K562 (cell line): Measurements from ENCODE around the gene NDUFA5. TPM values are rescaled to one million over a fixed set of nuclear protein-coding genes. Genes with fewer than 3 reads are reported as not detected.
A peak's percentile ranks its signal among the peaks of the same experiment; 100 is the strongest.

Experiments
- DACH1 ChIP-seq: fragments of 450-650 bp; IDR thresholded peaks from 2 replicates; pipeline ENCODE4 v1.6.1; 2018; ENCODE audit not compliant: partially characterized antibody
- ETV5 ChIP-seq: sonication (generic); formaldehyde crosslinking; IDR thresholded peaks from 2 replicates; pipeline ENCODE4 v1.4.0; 2020; ENCODE audit warnings: low read depth, mild to moderate bottlenecking, missing genetic modification reagents
- FOXK1 ChIP-seq: sonication (generic); formaldehyde crosslinking; IDR thresholded peaks from 2 replicates; pipeline ENCODE4 v1.8.0; 2022; ENCODE audit warnings: missing genetic modification reagents, mild to moderate bottlenecking, borderline replicate concordance
- GABPB1 ChIP-seq: sonication (generic); formaldehyde crosslinking; IDR thresholded peaks from 2 replicates; pipeline ENCODE4 v1.8.0; 2022; ENCODE audit warnings: mild to moderate bottlenecking, missing genetic modification reagents
- HMG20B ChIP-seq: fragments of 250-450 bp; sonication (Bioruptor Pico); IDR thresholded peaks from 2 replicates; pipeline ENCODE4 v1.5.0; 2021; ENCODE audit warnings: mild to moderate bottlenecking
- NCOA1 ChIP-seq: fragments of 450-650 bp; IDR thresholded peaks from 2 replicates; pipeline ENCODE4 v1.6.1; 2016; ENCODE audit warnings: low read depth
- NEUROD1 ChIP-seq: fragments of 150-350 bp; IDR thresholded peaks from 2 replicates; pipeline ENCODE4 v1.6.1; 2014; ENCODE audit warnings: borderline replicate concordance, low read length, low read depth; ENCODE audit not compliant: partially characterized antibody
- RBM14 ChIP-seq: fragments of 200-400 bp; formaldehyde crosslinking; IDR thresholded peaks from 2 replicates; pipeline ENCODE4 v1.6.1; 2018; ENCODE audit warnings: low read depth, mild to moderate bottlenecking, low read length, moderate library complexity, borderline replicate concordance; ENCODE audit not compliant: insufficient read depth
- TCF7 ChIP-seq: sonication (generic); IDR thresholded peaks from 2 replicates; pipeline ENCODE4 v1.6.1; 2016; ENCODE audit warnings: antibody characterized with exemption, borderline replicate concordance
- TEAD1 ChIP-seq, 2 experiments: fragments of 450-650 bp in 1 of 2; sonication (generic) in 1 of 2; formaldehyde crosslinking; IDR thresholded peaks; 2 replicates each; pipeline versions ENCODE4 v1.4.0 to v1.8.0; 2020 to 2022; ENCODE audit warnings: mild to moderate bottlenecking in 2 of 2, missing genetic modification reagents in 1 of 2
- XRCC3 ChIP-seq: fragments of 450-650 bp; IDR thresholded peaks from 2 replicates; pipeline ENCODE4 v1.6.1; 2017; ENCODE audit warnings: mild to moderate bottlenecking, moderate library complexity
- ZNF57 ChIP-seq: fragments of 450-650 bp; formaldehyde crosslinking; IDR thresholded peaks from 2 replicates; pipeline ENCODE4 v1.4.0; 2020; ENCODE audit warnings: mild to moderate bottlenecking, moderate library complexity
- ZNF695 ChIP-seq: fragments of 450-650 bp; formaldehyde crosslinking; IDR thresholded peaks from 2 replicates; pipeline ENCODE4 v1.4.0; 2020; ENCODE audit warnings: mild to moderate bottlenecking, moderate library complexity
- polyA plus RNA-seq, 8 experiments: library from polyadenylated mRNA; depleted of rRNA in 4 of 8; stranded (reverse) in 5 of 8; unstranded in 3 of 8; fragments of >200 nt; fragmentation: Nextera tagmentation in 2 of 8; fragmentation: Illumina TruSeq in 1 of 8; extraction: Ambion mirVana in 2 of 8; extraction: Trizol in 1 of 8; gene quantifications; 2 replicates each; pipeline versions ENCODE4 v1.2.1 to v1.2.3, GENCODE V29; 2011 to 2014; ENCODE audit warnings: inconsistent platforms in 1 of 8, missing spikeins in 1 of 8
- total RNA-seq, 7 experiments: library from RNA; depleted of rRNA in 6 of 7; stranded (reverse); fragments of >200 nt in 6 of 7; fragmentation: Illumina TruSeq in 2 of 7; extraction: Trizol in 2 of 7; gene quantifications; 2 replicates each; pipeline versions ENCODE4 v1.2.1 to v1.2.3, GENCODE V29; 2011 to 2021; ENCODE audit warnings: low replicate concordance in 1 of 7
- TF ChIP-seq, protein P1 (sequence below): IDR thresholded peaks from 3 replicates; pipeline ENCODE4 v1.6.1; 2011; ENCODE audit warnings: borderline replicate concordance, mild to moderate bottlenecking, moderate library complexity; ENCODE audit not compliant: insufficient read length; ENCODE audit errors: extremely low read depth
- TF ChIP-seq, protein P2 (sequence below): fragments of 250-450 bp; sonication (Bioruptor Pico); IDR thresholded peaks from 2 replicates; pipeline ENCODE4 v1.8.0; 2022; ENCODE audit warnings: moderate library complexity, mild to moderate bottlenecking, inconsistent platforms
- TF ChIP-seq, protein P3 (sequence below): IDR thresholded peaks from 2 replicates; pipeline ENCODE4 v1.6.1; 2012; ENCODE audit warnings: low read depth, low read length, improper control_type of control experiment, borderline replicate concordance
- TF ChIP-seq, protein P4 (sequence below): IDR thresholded peaks from 3 replicates; pipeline ENCODE4 v1.6.1; 2011; ENCODE audit warnings: borderline replicate concordance, mild to moderate bottlenecking; ENCODE audit not compliant: insufficient read length, insufficient read depth
- TF ChIP-seq, protein P5 (sequence below), 2 experiments: fragments of 450-650 bp; IDR thresholded peaks; 2 replicates each; pipeline ENCODE4 v1.6.1; 2016
- TF ChIP-seq, protein P6 (sequence below): fragments of 250-450 bp; sonication (Bioruptor Pico); IDR thresholded peaks from 2 replicates; pipeline ENCODE4 v1.5.0; 2021

The NDUFA5 gene
- total and polyA plus RNA-seq, 9 of the 15 experiments (the other 6 are each of a cell fraction or from before 2014, with no cell fraction given) = 155 to 677 (median 269) TPM

DNA sequence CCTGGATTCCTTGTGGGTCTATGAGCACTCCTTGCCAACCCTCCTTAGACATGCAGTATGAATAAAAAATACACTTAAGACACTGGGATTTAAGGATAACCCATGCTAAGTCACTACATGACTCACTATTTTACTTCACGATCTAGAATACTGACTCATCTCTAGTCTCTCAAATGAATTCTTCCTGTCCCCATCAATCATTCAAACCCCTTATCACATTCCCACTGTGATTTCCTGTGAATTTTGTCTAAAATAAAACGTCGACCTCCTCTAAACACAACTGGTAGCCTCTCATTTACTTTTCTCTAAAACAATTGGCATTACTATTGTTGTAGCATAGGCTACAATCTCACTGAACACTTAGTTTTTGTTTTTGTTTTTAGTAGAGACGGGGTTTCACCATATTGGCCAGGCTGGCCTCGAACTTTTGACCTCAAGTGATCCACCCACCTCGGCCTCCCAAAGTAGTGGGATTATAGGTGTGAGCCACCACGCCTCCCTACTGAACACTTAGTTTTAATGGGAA lies 19.4 kb downstream of the NDUFA5 start (continued):
- TF ChIP-seq ETV5 (CRISPR knock-in tag) (0 out of 2 replicates have a peak, but pooled peaks have one; percentile 38), TCF7 (no peak), GABPB1 (CRISPR knock-in tag) (no peak), TEAD1 (CRISPR knock-in tag; IDR thresholded peaks at IDR 0.05) (peak; percentile 42 to 70; a peak in 3 of 4 replicates), NCOA1 (no peak), ZNF695 (CRISPR knock-in tag) (no peak), FOXK1 (CRISPR knock-in tag) (no peak), NEUROD1 (no peak), HMG20B (CRISPR knock-in tag) (no peak), XRCC3 (no peak), DACH1 (no peak), RBM14 (no peak), ZNF57 (CRISPR knock-in tag) (no peak)
- TF ChIP-seq, protein P1, sequence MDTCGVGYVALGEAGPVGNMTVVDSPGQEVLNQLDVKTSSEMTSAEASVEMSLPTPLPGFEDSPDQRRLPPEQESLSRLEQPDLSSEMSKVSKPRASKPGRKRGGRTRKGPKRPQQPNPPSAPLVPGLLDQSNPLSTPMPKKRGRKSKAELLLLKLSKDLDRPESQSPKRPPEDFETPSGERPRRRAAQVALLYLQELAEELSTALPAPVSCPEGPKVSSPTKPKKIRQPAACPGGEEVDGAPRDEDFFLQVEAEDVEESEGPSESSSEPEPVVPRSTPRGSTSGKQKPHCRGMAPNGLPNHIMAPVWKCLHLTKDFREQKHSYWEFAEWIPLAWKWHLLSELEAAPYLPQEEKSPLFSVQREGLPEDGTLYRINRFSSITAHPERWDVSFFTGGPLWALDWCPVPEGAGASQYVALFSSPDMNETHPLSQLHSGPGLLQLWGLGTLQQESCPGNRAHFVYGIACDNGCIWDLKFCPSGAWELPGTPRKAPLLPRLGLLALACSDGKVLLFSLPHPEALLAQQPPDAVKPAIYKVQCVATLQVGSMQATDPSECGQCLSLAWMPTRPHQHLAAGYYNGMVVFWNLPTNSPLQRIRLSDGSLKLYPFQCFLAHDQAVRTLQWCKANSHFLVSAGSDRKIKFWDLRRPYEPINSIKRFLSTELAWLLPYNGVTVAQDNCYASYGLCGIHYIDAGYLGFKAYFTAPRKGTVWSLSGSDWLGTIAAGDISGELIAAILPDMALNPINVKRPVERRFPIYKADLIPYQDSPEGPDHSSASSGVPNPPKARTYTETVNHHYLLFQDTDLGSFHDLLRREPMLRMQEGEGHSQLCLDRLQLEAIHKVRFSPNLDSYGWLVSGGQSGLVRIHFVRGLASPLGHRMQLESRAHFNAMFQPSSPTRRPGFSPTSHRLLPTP = no peak
- TF ChIP-seq, protein P2, sequence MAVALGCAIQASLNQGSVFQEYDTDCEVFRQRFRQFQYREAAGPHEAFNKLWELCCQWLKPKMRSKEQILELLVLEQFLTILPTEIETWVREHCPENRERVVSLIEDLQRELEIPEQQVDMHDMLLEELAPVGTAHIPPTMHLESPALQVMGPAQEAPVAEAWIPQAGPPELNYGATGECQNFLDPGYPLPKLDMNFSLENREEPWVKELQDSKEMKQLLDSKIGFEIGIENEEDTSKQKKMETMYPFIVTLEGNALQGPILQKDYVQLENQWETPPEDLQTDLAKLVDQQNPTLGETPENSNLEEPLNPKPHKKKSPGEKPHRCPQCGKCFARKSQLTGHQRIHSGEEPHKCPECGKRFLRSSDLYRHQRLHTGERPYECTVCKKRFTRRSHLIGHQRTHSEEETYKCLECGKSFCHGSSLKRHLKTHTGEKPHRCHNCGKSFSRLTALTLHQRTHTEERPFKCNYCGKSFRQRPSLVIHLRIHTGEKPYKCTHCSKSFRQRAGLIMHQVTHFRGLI = no peak
- TF ChIP-seq, protein P3, sequence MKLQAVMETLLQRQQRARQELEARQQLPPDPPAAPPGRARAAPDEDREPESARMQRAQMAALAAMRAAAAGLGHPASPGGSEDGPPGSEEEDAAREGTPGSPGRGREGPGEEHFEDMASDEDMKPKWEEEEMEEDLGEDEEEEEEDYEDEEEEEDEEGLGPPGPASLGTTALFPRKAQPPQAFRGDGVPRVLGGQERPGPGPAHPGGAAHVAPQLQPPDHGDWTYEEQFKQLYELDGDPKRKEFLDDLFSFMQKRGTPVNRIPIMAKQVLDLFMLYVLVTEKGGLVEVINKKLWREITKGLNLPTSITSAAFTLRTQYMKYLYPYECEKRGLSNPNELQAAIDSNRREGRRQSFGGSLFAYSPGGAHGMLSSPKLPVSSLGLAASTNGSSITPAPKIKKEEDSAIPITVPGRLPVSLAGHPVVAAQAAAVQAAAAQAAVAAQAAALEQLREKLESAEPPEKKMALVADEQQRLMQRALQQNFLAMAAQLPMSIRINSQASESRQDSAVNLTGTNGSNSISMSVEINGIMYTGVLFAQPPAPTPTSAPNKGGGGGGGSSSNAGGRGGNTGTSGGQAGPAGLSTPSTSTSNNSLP = peak; percentile 95
- TF ChIP-seq, protein P4, sequence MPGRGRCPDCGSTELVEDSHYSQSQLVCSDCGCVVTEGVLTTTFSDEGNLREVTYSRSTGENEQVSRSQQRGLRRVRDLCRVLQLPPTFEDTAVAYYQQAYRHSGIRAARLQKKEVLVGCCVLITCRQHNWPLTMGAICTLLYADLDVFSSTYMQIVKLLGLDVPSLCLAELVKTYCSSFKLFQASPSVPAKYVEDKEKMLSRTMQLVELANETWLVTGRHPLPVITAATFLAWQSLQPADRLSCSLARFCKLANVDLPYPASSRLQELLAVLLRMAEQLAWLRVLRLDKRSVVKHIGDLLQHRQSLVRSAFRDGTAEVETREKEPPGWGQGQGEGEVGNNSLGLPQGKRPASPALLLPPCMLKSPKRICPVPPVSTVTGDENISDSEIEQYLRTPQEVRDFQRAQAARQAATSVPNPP = no peak
- TF ChIP-seq, protein P5, sequence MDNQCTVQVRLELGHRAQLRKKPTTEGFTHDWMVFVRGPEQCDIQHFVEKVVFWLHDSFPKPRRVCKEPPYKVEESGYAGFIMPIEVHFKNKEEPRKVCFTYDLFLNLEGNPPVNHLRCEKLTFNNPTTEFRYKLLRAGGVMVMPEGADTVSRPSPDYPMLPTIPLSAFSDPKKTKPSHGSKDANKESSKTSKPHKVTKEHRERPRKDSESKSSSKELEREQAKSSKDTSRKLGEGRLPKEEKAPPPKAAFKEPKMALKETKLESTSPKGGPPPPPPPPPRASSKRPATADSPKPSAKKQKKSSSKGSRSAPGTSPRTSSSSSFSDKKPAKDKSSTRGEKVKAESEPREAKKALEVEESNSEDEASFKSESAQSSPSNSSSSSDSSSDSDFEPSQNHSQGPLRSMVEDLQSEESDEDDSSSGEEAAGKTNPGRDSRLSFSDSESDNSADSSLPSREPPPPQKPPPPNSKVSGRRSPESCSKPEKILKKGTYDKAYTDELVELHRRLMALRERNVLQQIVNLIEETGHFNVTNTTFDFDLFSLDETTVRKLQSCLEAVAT (IDR thresholded peaks at IDR 0.05) = no peak
- TF ChIP-seq, protein P6, sequence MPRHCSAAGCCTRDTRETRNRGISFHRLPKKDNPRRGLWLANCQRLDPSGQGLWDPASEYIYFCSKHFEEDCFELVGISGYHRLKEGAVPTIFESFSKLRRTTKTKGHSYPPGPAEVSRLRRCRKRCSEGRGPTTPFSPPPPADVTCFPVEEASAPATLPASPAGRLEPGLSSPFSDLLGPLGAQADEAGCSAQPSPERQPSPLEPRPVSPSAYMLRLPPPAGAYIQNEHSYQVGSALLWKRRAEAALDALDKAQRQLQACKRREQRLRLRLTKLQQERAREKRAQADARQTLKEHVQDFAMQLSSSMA (CRISPR knock-in tag) = no peak
